ENCODE measurements around the gene ZNF74. TPM values are rescaled to one million over a fixed set of nuclear protein-coding genes. Genes with fewer than 3 reads are reported as not detected.
"Not testable (repeated sequence)": the region's sequence is repeated elsewhere in the genome, so short reads cannot be mapped to it uniquely, and the experiment has no call there.

Gene ZNF74
- total RNA-seq (10 to 100 TPM; 12.0 to 17.6 TPM), polyA plus RNA-seq (1 to 10 TPM; 4.1 to 5.2 TPM)
- long read RNA-seq, donor 1, partial matches to known transcripts, result 0 of 3 reads
- long read RNA-seq, donor 1, other reads (novel, unspliced or antisense), result 0 of 3 reads
- long read RNA-seq, donor 2, partial matches to known transcripts, result 54 of 56 reads
- long read RNA-seq, donor 2, other reads (novel, unspliced or antisense), result 0 of 56 reads
- long read RNA-seq, donor 3, partial matches to known transcripts, result 0 of 3 reads
- long read RNA-seq, donor 3, other reads (novel, unspliced or antisense), result 0 of 3 reads
- long read RNA-seq, donor 4, partial matches to known transcripts, result 0 of 3 reads
- long read RNA-seq, donor 4, other reads (novel, unspliced or antisense), result 0 of 3 reads
- long read RNA-seq, donor 5, partial matches to known transcripts, result 0 of 9 reads
- long read RNA-seq, donor 5, other reads (novel, unspliced or antisense), result 0 of 9 reads

DNA sequence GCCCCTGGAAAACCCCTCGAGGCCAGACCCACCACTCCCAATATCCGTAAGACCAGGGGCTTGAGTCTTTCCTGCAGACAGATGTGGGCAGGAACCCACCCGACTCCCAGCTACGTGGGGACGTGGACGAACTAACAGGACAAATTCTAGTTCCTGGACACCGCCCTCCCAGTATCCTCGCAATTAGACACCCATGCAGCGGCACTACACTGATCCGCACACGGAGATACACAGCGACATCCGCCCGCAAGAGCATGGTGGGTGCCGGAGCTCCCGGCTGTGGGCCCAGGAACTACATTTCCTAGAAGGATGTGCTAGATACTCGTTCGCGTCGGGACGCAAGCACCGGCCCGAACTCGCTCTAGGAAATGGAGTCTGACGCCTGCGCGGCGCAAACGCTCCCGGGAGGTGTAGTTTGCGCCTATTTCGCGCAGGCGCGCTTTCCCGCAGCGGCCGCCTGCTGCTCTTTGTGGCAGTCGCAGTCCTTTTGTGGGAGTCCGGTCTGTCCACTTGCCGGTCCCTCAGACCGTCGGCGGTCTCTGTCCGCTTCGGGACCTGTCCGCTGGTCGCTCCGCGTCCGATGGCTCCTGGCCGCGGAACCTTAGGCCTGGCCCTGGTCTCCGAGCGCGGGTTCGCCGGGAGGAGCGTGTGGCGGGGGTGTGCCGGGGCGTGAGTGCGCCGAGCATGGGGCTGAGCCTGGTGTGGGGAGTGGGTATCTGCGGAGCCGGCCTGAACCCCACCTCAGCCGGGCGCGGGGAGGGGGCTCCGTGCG, at the start of gene ZNF74:
Gene ZNF74 (plus strand): TSS at position 447 of the 772 bp plus-strand sequence. CDS start 478 bp downstream, outside the sequence.
- no peaks in the 10 kb centered on the region for H3K27me3 ChIP-seq (ENCODE audit: control insufficient read depth in 3 of 3, insufficient read depth in 3 of 3, low read length in 2 of 3)
- DNase-seq (peak; percentile 93 to 97 (median 96)), ATAC-seq (ENCODE audit: insufficient read depth, low FRiP score) (peak; percentile 93)
- H3K27ac ChIP-seq (ENCODE audit: low read depth in 1 of 2, low read length in 1 of 2), result peak within 1 kb of the TSS; percentile 38 to 86
- H3K9me3 ChIP-seq (ENCODE audit: control insufficient read depth in 4 of 4, insufficient read depth in 3 of 4, low read length in 3 of 4), result no peaks in the 10 kb centered on the region
- H3K4me1 ChIP-seq (ENCODE audit: control insufficient read depth in 5 of 5, insufficient read depth in 5 of 5, low read length in 5 of 5), result peaks cover 0 to 36% (median 8%) of the 10 kb centered on the region in 5 donors
- H3K9ac ChIP-seq (ENCODE audit: insufficient read depth in 1 of 2, low read length in 2 of 2), result peak within 1 kb of the TSS; percentile 39 to 71
- H3K4me3 ChIP-seq, result peak within 1 kb of the TSS; percentile 83
- 1% methylated on average over 64 to 71 of the region's 71 CpGs for WGBS, 2 donors
- TF ChIP-seq CTCF (IDR thresholded peaks at IDR 0.05; ENCODE audit: control extremely low read depth, extremely low read depth), result no peak
- H3K36me3 ChIP-seq (ENCODE audit: control insufficient read depth in 4 of 4, insufficient read depth in 4 of 4, low read length in 4 of 4), result no peaks in the 10 kb centered on the region

DNA sequence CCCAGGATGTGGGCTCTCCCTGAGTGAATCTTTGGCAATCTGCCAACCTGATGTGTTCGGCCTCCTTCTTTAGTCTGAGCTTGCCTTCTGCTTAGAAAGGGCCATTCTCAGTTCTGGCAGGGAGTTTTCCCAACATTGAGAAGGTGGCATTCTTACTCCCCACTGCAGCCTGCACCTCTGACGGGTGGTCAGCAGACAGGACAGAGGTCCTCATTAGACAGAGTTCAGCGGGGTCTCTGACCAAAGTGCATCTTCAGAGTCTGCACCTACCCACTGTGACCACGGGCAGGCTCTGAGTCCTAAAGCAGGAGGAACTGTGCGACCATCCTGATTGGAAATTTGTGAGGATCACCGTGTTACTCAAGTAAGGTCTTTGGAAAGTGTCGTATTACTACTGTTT, 47.4 kb upstream of the ZNF74 start:
- H3K27ac ChIP-seq (ENCODE audit: low read depth in 1 of 2, low read length in 1 of 2); H3K4me3 ChIP-seq; H3K9ac ChIP-seq (ENCODE audit: insufficient read depth in 1 of 2, low read length in 2 of 2); H3K9me3 ChIP-seq (ENCODE audit: control insufficient read depth in 4 of 4, insufficient read depth in 3 of 4, low read length in 3 of 4); H3K36me3 ChIP-seq (ENCODE audit: control insufficient read depth in 4 of 4, insufficient read depth in 4 of 4, low read length in 4 of 4); H3K27me3 ChIP-seq (ENCODE audit: control insufficient read depth in 3 of 3, insufficient read depth in 3 of 3, low read length in 2 of 3); DNase-seq; H3K4me1 ChIP-seq (ENCODE audit: control insufficient read depth in 5 of 5, insufficient read depth in 5 of 5, low read length in 5 of 5); ATAC-seq (ENCODE audit: insufficient read depth, low FRiP score): not testable (repeated sequence)
- 87% methylated on average over 3 to 4 of the region's 7 CpGs for WGBS, 2 donors

DNA sequence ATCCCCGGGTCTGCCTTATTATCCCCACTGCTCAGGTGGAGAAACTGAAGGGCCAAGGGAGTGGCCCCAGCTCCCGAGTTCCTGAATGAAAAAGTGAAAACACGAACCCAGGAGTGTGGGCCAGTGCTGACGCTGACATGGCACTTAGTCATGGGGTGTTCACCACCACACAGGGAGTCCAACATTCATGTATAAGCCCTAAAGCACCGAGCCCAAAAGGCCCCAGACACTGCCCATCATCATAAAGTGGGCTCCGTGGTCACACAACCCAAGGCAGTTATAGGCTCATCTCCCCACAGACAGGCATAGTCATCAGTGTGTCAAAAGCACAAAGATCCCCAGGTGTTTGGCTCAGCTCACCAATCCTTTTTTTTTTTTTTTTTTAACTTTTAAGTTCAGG, 41.4 kb upstream of the ZNF74 start:
- not testable (repeated sequence) for H3K27ac ChIP-seq (ENCODE audit: low read depth in 1 of 2, low read length in 1 of 2); DNase-seq; ATAC-seq (ENCODE audit: insufficient read depth, low FRiP score); H3K4me3 ChIP-seq; H3K9me3 ChIP-seq (ENCODE audit: control insufficient read depth in 4 of 4, insufficient read depth in 3 of 4, low read length in 3 of 4); H3K9ac ChIP-seq (ENCODE audit: insufficient read depth in 1 of 2, low read length in 2 of 2); H3K36me3 ChIP-seq (ENCODE audit: control insufficient read depth in 4 of 4, insufficient read depth in 4 of 4, low read length in 4 of 4); H3K27me3 ChIP-seq (ENCODE audit: control insufficient read depth in 3 of 3, insufficient read depth in 3 of 3, low read length in 2 of 3); H3K4me1 ChIP-seq (ENCODE audit: control insufficient read depth in 5 of 5, insufficient read depth in 5 of 5, low read length in 5 of 5)
- 80% methylated on average over 5 to 6 of the region's 6 CpGs for WGBS, 2 donors

DNA sequence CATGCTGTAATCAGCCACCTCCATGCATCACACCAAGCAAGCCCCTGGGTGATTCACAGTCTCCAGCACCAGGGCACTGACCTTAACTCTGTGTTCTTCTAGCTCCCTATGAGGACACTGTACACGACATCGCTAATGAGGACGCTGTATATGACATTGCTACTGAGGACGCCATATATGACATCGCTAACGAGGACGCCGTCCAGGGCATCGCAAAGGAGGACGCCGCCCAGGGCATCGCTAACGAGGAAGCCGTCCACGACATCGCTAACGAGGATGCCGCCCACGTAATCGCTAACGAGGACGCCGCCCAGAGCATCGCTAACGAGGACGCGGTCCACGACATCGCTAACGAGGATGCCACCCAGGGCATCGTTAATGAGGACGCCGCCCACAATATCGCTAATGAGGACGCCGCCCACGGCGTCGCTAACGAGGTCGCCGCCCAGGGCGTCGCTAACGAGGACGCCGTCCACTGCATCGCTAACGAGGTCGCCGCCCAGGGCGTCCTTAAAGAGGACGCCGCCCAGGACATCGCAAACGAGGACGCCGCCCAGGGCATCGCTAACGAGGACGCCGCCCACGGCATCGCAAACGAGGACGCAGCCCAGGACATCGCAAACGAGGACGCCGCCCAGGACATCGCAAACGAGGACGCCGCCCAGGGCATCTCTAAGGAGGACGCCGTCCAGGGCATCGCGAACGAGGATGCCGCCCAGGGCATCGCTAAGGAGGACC, 39.5 kb upstream of the ZNF74 start:
- no peak overlapping the region for H3K27ac ChIP-seq (ENCODE audit: low read depth in 1 of 2, low read length in 1 of 2)
- no peak overlapping the region for H3K4me3 ChIP-seq
- DNase-seq (no peak), ATAC-seq (ENCODE audit: insufficient read depth, low FRiP score) (no peak)
- H3K9me3 ChIP-seq (ENCODE audit: control insufficient read depth in 4 of 4, insufficient read depth in 3 of 4, low read length in 3 of 4), result no peaks in the 10 kb centered on the region
- H3K9ac ChIP-seq (ENCODE audit: insufficient read depth in 1 of 2, low read length in 2 of 2), result no peak overlapping the region
- H3K4me1 ChIP-seq (ENCODE audit: control insufficient read depth in 5 of 5, insufficient read depth in 5 of 5, low read length in 5 of 5), result no peaks in the 10 kb centered on the region
- H3K27me3 ChIP-seq (ENCODE audit: control insufficient read depth in 3 of 3, insufficient read depth in 3 of 3, low read length in 2 of 3), result no peaks in the 10 kb centered on the region
- no peak for TF ChIP-seq CTCF (IDR thresholded peaks at IDR 0.05; ENCODE audit: control extremely low read depth, extremely low read depth)
- H3K36me3 ChIP-seq (ENCODE audit: control insufficient read depth in 4 of 4, insufficient read depth in 4 of 4, low read length in 4 of 4), result no peaks in the 10 kb centered on the region
- WGBS, 2 donors, result 95 to 96% methylated on average over 80 to 81 of the region's 81 CpGs

GRCh38 chr22:20355939-20356636, 37.9 kb upstream of the ZNF74 start:
- not testable (repeated sequence) for H3K27ac ChIP-seq (ENCODE audit: low read depth in 1 of 2, low read length in 1 of 2); H3K36me3 ChIP-seq (ENCODE audit: control insufficient read depth in 4 of 4, insufficient read depth in 4 of 4, low read length in 4 of 4); H3K9ac ChIP-seq (ENCODE audit: insufficient read depth in 1 of 2, low read length in 2 of 2); H3K4me1 ChIP-seq (ENCODE audit: control insufficient read depth in 5 of 5, insufficient read depth in 5 of 5, low read length in 5 of 5); ATAC-seq (ENCODE audit: insufficient read depth, low FRiP score); H3K9me3 ChIP-seq (ENCODE audit: control insufficient read depth in 4 of 4, insufficient read depth in 3 of 4, low read length in 3 of 4); DNase-seq; H3K27me3 ChIP-seq (ENCODE audit: control insufficient read depth in 3 of 3, insufficient read depth in 3 of 3, low read length in 2 of 3); H3K4me3 ChIP-seq
- WGBS, 2 donors, result 95 to 97% methylated on average over 87 to 95 of the region's 98 CpGs

DNA sequence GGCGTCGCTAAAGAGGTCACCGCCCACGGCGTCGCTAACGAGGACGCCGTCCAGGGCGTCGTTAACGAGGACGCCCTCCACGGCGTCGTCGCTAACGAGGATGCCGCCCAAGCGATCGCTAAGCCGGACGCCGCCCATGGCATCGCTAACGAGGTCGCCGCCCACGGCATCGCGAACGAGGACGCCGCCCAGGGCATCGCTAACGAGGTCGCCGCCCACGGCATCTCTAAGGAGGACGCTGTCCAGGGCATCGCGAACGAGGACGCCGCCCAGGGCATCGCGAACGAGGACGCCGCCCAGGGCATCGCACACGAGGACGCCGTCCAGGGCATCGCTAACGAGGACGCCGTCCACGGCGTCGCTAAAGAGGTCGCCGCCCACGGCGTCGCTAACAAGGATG, 37.0 kb upstream of the ZNF74 start:
- not testable (repeated sequence) for ATAC-seq (ENCODE audit: insufficient read depth, low FRiP score); H3K9me3 ChIP-seq (ENCODE audit: control insufficient read depth in 4 of 4, insufficient read depth in 3 of 4, low read length in 3 of 4); H3K27ac ChIP-seq (ENCODE audit: low read depth in 1 of 2, low read length in 1 of 2); H3K4me1 ChIP-seq (ENCODE audit: control insufficient read depth in 5 of 5, insufficient read depth in 5 of 5, low read length in 5 of 5); H3K4me3 ChIP-seq; H3K9ac ChIP-seq (ENCODE audit: insufficient read depth in 1 of 2, low read length in 2 of 2); DNase-seq; H3K27me3 ChIP-seq (ENCODE audit: control insufficient read depth in 3 of 3, insufficient read depth in 3 of 3, low read length in 2 of 3); H3K36me3 ChIP-seq (ENCODE audit: control insufficient read depth in 4 of 4, insufficient read depth in 4 of 4, low read length in 4 of 4)
- 91 to 94% methylated on average over 45 to 66 of the region's 66 CpGs for WGBS, 2 donors
